DMS53 treated with DMSO at 0.1 percent for 48 hours (cell line): ENCODE measurements around the gene ETDB.
A peak's percentile ranks its signal among the peaks of the same experiment; 100 is the strongest.
"Not testable (repeated sequence)": the region's sequence is repeated elsewhere in the genome, so short reads cannot be mapped to it uniquely, and the experiment has no call there.

Experiments used
- DNase-seq: peaks from one replicate; lab custom pipeline; 2025; ENCODE audit not compliant: unreplicated experiment; lab: John Stamatoyannopoulos, UW

The ETDB gene

DNA sequence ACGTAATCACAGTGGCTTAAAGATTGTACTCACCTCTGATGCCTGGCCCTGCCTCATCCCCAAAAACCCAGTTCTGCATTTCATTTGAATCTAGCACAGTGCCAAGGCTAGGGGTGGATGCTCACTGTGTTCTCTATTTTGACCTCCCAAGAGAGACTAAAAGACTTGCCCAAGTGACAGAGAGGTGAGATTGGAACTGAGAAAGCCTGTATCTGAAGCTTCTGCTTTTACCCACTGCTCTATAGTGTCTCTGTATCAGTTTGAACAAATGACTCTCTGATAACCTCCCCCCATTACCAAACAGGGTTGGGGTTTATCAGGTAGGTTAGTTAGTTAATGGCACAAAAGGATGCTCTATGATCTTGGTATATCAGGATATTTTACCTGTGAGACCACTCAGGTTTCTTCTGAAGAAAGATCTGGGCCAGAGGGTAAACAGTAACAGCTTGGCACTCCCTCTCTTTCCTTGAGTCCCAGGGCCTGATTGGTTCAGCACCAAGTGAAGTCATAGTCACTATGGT is at the start of gene ETDB:
ETDB (minus strand) TSS at position 471 of the 521 bp plus-strand sequence. CDS start 1,265 bp downstream, outside the sequence.
- not testable (repeated sequence) for DNase-seq

DNA sequence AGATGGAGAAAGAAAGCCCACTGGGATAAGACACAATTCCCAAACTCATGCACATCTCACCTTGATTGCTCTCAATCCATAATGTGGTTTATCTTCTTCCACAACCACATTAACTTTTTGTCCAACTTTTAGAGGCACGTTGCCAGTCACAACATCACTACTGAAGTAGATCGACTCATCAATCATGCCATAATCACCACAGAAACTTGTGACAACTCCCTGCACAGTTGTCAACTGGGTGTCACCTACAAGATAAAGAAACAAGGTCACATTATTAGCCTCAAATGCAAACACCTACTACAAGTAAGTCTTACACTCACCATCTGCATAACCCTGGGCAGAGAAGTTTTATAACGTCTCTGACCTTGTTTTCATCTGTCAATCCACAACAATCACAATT is 49.2 kb upstream of the ETDB start:
- not testable (repeated sequence) for DNase-seq

DNA sequence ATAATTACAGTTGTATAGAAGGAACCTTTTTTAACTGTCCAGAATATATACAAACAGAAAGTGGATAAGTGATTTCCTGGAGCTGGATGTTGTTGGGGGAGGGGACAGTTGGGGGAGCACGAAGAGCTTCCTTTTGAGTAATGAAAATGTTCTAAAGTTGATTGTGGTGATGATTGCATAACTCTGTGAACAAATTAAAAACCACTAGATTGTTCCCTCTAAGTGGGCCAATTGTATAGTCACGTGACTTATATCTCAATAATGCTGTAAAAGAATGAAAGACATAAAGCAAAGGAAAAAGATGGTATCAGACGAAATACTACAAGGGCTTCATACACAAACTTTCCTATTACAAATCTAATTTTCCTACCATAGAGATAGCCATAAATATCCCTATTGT is 48.2 kb upstream of the ETDB start:
- no peak for DNase-seq

- not testable (repeated sequence) for DNase-seq
Measured at GRCh38 chrX:135154688-135155087, 34.4 kb upstream of the ETDB start.

GRCh38 chrX:135126145-135126544 is 5.8 kb upstream of the ETDB start:
- DNase-seq: not testable (repeated sequence)

DNA sequence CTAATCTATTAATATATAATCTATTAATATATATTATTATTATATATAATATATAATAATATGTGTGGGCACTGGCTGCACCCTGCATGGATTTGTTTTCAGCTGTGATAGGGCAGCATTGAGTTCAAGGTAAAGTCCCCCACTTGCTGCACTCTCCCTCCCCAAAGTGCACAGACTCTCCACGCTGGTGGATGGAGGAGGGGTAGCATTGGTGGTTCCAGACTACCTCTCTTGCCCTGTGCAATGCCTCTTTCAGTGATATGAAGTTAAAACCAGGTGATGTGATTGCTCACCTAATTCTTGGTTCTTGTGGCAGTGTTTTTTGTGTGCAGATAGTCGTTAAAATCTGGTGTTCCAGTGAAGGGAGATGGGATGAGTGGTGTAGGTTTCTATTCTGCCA is 4.3 kb downstream of the ETDB start:
- not testable (repeated sequence) for DNase-seq

DNA sequence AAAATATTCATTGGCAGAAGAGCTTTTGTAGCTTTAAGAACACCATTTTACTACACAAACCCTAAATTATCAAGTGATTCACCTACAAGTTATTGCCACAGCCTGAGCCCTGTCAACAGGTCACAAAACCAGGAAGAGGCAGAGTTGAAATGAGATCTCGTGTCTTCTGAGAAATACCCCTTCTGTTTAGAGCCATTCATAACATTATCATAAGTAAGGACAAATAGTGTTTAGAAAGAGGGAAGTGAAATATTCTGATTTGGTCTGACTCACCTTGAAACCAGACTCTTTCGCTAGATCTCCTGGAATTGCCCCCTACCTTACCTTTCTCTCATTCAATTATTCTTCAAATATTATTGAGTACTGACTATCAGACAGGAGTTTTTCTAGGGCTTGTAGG is 5.9 kb downstream of the ETDB start:
- DNase-seq: no peak

- no peak for DNase-seq
Measured at GRCh38 chrX:135112743-135113142, 7.6 kb downstream of the ETDB start.

- peak; percentile 37 for DNase-seq
Measured at GRCh38 chrX:135112096-135112729, 8.1 kb downstream of the ETDB start.

DNA sequence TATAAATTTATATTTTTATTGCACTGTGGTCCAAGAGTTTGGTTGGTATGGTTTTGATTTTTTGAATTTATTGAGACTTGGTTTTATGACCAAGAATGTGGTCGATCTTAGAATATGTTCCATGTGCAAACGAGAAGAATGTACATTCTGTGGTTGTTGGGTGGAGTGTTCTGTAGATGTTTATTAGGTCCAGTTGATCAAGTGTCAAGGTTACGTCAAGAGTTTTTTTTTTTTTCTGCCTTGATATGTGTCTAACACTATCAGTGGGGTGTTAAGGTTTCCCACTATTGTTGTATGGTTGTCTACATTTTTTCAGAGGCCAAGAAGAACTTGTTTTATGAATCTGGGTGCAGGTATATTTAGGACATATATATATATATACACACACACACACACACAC is 10.8 kb downstream of the ETDB start:
- DNase-seq: no peak

DNA sequence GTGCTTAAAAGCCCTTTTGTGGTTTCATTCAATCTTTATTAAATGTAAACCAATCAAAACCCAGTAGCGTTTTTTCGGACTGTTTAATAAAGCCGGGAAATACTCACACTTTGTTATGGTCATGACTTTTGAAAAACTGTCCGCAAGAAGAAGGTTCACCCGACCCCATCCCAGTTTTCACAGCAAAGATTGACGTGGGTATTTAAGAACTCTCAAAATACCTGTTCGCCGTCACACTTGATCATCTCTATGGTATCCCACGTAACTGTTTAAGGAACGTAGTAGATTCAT is 20.9 kb downstream of the ETDB start:
- no peak for DNase-seq

DNA sequence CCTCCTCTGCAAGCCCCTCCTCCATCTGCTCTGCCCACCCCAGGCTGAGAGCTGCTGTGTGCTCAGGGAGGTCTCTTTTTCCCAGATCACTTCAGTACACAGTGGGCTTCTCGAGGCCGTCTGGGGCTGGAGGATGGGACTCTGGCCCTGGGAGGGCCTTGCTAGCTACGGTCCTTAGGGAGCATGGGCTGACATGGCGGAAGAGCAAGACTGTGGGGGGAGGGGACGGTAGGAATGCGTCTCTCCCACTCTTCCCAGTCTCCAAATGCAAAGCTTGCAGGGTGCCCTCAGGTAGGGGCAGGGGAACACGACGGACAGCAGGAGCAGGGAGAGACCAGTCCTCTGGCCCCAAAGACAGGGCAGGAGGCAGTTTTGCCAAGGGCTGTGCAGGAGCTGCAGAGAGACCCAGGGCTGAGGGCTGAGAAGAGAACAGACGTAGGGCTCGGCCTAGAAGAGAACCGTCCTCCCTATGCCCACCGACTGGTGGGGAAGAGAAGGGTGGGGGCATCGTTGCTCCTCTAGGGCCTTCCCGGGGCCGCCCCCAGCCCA is 23.1 kb downstream of the ETDB start:
- DNase-seq: not testable (repeated sequence)

- no peak for DNase-seq
Measured at GRCh38 chrX:135095715-135096114, 24.6 kb downstream of the ETDB start.

DNA sequence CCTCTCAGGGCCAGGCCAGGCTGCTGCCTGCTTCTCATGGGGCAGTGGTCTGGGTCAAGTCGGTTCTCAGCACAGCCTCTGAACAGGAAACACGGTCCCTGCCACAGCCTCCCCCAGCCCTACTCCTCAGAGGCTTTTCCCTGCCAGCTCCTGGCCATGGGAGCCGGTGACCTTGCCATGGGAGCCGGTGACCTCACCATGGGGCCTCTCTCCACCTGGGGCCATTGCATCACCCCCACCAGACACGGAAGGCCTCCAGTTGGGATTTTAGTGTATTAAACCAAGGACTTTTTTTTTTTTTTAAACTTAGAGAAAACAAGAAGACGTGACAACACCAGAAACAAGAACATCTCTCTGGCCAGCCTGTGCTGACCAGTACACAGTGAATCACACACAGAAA is 25.6 kb downstream of the ETDB start:
- no peak for DNase-seq

DNA sequence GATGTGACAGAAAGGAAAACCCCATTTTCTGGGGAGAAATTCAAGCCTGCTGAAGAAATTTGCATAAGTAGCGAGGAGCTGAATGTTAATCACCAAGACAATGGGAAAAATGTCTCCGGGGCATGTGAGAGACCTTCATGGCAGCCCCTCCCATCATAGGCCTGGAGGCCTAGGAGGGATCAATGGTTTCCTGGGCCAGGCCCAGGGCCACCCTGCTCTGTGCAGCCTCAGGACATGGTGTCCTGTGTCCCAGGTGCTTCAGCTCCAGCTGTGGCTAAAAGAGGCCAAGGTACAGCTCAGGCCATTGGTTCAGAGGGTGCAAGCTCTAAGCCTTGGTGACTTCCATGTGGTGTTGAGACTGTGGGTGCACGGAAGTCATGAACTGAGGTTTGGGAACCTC is 31.2 kb downstream of the ETDB start:
- DNase-seq: no peak

DNA sequence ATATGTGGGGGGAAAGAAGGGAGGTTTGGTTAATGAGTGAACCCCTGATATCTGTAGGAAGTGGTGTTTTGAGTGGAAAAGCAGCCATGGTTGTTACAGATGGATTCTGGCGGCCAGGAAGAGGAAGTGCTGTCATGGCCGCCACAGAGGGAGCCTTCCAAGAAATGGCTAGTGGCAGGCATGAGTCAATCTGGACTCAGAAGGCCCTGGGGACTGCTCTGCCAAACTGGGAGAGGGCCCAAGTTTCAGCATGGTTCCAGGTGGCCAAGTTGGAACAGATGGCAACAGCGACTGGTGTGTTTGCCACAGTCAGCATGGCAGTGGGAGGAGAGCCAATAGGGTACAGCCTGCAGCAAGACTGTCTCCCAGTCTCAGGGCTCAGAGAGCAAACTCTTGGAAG is 32.5 kb downstream of the ETDB start:
- DNase-seq: no peak

DNA sequence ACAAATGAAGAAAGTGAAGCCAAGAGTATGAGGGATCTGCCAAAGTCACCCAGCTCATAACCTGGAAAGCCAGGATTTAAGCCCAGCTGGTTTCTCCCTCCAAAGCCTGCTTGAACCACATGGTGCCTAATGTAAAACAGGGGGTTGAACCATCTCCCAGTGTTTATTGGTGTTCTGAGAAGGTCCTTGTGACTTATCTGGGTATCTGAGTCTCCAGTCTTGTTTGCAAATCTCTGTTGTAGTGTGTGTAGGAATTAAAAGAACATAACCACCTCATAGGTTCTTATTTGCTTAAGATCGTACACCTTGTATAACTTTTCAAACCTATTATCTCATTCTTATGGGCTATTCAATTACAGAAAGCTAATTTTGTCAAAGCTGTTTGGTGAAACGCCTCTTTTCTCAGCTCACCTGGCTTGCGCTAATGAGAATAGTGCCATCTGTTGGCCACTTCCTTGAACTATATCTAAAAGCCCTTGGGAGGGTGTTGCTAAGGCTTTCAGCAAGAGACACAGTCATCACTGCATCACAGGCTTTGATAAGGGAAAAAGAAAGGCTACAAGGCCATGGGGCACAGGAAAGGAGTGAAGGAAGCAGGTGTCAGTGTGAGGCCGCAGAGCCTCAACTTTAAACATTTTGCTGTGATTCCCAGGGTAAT is 34.0 kb downstream of the ETDB start:
- DNase-seq: peak; percentile 58

DNA sequence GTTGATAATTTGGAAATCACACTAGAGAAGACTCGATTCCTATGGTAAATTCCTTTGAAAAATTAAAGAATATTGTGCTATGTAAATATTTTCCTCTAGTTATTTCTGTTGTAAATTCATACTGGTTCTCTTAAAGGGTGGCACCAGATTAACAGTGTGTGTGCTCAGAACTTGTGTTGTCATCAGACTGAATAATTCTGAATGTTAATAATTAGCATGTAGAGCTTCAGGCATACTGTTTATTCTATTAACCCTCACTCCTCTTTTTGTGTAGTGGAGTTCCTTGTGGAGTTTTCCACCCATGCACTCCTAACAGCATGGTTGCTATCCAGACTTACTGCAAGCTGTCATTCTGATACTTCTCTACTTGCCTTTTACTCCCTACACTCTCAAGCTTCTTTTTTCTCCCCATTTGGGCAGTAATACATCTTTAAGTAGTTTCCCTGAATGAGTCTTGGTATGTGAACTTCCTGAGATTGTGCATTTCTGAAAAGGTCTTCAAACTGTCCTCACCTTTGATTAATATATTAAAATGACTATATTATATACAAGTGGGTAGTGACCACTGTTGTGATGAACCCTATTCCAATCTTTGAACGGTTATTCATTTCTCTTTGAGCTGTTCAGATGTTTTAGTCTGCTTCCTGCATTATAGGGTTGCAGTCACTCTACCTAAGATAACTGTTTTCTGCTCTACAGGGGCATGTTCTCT is 38.5 kb downstream of the ETDB start:
- DNase-seq: no peak
